GM03348 (cell line): ENCODE results near the gene GRK2.

ENCODE experiments used
- DNase-seq: peaks from one replicate; pipeline ENCODE4 v3.0.0; 2012; ENCODE audit warnings: low spot score

Gene GRK2

DNA sequence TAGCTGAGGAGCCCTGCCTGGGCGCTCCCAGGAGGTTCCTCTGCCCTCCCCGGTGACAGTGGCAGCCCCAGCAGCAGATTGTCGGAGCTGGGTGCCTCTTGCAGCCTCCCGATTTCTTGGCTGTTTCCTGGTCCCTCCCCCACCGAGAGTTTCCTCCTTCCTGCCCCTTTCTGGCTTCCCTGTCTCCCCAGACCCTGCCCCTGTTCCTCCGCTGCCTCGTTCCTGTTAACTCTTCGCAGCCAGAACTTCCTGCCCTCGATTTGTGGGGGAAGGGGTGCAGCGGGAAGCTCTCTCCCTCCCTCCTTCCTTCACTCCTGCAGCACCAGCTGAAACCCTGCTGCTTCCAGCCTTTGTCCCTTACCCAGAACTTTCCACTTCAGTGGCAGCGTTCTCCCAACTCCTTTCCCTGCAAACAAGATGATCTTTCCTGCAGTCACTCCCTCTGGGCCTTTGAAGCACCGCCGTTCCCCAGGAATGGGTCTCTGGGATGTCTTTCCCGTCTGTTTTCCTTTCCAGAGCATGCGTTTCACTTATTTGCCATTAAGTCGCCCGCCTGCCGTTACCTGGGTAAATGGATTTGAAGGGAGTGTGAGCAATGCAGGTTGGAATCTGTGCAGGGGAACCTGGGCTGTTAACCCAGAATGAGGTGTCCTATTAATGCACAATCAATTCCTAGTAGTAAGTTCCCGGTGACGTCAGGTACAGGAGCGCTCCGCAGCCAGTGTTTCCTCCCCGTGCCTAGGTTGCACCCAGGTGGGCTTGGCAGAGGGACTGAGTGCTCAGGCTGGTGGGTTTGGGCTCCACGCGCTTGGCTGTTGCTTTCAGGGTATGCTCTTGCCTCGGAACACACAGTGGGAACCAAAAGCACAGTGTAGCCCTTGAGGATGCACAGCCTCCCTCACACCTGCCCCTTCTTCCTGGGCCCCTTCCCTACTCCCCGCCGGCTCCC lies 4.3 kb downstream of the GRK2 start:
- DNase-seq: no peak

DNA sequence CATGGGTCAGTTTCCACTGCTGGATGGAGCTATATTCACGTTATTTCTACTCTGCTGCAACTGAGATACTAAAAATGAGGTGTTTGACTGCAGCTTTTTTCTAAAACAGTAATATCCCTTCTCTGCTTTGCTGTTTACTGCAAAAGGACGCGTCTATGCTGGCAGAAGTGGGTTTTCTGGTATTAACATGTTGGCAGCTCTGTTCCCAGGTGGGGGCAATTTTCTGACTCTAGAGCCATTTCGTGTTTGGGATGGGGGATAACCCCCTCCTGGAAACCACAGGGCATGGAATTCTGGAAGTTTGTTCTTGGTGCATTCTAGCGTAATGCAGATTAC lies 4.9 kb downstream of the GRK2 start:
- DNase-seq: no peak

DNA sequence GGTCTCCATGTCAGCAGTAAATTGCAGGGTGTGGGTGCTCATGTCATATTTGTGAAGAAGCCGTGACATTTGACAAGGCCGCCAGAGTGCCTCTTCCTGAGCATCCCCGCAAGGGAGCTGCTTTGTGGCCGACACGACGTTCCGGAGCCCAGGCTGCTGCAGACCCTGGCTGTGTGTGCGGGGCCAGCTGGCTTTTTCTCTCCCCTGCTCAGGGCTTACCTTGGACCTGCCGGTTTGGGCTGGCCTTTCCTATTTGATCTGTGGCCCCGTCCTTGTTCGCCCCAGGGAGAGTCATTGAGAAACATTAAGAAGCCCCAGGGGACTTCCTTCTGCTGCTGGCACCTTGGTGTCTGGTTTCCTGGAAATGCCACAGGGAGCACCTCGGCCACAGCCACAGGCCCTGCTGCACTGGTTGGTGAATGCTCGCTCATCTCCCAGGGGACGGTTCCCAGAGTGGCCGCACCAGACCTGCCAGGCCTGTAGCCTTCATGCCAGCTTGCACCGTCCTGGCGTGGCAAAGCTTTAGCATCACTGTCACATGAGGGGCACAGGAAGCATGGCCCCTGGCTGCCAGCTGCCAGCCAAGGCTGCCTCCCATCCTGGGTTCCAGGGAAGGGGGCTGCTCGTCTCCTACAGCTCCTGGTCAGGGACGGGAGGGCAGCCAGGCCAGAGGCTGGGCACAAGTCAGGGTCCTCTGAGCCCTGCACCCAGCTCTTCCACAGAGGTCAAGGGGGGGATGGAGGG lies 5.4 kb downstream of the GRK2 start:
- DNase-seq: no peak

DNA sequence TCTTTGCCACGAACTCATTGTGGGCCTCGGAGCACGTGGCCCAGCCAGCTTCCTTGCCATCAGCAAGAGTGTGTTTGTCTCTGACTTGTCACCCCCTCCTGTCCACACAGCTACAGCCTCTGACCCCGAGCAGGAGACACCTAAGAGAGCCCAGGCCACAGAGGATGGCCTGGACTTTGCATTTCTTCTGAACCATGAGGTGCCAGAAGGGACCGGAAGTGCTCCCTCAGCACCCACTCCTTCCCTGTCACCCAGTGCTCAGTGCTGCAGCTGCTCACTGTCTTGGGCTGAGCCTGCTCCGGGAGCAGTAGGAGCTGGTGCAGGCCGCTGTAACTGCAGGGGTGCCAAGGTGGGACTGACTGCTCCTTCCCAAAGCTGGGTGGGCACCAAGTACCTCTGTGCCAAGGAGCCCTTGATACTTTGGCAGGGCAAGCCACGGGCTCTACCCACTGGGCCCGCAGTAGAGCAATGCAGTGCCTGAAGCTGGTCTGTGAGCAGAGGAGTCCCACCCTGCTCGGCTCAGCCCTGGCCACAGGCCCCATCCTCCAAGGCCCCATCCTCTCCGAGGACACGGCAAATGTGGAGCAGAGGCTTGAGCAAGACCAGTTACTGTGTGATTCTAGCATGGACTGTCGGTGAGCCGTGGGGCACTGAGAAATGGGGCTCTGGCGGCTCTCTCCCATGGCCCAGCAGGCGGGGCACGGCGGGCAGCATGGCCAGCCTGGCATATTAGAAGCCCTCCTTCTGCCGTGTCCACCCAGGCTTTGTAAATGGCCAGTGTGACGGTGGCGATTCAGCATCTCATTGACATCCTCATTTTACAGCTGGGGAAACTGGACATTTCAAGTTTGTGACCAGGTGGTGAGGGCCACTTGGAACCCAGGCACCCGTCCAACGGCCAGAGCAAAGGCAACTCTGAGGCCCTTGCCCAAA lies 6.3 kb downstream of the GRK2 start:
- no peak for DNase-seq

DNA sequence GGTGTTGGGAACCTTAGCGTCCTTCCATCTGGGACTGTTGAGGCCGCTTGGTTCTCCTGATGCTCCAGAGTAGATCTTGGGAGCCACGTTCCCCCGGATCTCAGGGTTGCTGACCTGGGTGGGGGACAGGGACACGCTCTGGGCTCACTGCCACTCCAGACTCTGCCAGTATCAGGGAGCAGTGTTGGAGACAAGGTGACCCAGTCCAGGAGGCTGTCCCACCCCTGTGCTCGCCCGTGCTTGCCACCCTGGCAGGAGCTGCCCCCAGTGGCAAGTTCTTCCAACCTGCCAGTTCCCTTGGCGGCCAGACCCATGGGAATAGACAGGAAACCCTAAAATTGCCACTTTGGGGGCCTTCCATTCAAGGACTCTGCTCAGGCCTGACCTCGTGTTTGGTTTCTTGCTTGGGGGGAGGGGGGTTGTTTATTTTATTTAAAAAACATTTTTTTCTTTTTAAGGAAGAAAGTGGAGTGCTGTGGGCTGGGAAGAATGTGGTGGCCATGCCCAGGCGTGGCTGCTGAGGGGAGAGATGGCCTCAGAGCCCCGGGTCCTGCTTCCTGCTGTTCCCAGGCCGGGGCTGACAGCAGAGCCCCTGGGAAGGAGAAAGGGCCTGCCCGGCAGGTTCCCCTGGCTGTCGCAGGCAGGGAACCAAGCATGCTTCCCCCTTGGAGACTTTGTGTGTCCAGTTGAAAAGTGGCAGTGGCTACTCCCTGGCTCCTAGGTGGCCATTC lies 7.2 kb downstream of the GRK2 start:
- DNase-seq: no peak

DNA sequence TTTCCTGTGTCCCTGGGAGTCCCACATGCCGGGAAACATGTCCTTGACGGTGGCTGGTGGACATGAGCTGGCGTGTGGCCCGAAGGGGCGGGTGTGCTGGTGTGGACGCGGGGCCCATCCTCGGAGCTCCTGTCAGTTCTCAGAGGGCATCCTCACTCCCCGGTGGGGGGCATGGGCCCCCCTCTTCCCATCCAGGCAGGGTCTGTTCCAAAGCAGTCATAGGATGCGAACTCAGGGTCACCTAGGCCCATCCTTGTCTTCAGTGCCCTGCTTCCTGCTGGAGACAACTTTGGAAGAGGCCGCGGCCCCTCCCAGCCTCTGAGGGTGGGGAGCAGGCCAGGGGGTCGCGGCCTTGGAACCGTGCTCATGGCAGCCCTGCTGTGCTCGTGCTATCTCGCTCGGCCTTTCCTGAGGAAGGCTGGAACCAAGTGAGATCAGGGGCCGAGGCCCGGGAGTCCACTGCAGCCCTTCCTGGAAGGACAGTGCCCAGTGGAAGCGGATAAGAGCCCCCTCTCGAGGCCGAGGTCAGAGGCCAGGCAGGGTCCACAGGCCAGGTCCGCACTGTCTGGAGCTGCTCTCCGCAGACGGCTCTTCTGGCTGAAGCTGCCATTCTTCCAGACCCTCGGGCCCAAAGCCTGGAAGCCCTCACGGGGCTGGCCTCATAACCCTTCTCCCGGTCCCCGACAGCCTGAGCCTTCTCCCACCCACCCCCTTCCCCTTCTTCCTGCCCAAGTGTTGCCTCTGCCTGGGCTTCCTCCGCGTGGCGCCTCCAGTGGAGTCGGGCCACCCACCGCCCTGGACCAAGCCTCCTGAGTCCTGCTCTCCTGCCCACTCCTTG lies 8.7 kb downstream of the GRK2 start:
- no peak for DNase-seq

DNA sequence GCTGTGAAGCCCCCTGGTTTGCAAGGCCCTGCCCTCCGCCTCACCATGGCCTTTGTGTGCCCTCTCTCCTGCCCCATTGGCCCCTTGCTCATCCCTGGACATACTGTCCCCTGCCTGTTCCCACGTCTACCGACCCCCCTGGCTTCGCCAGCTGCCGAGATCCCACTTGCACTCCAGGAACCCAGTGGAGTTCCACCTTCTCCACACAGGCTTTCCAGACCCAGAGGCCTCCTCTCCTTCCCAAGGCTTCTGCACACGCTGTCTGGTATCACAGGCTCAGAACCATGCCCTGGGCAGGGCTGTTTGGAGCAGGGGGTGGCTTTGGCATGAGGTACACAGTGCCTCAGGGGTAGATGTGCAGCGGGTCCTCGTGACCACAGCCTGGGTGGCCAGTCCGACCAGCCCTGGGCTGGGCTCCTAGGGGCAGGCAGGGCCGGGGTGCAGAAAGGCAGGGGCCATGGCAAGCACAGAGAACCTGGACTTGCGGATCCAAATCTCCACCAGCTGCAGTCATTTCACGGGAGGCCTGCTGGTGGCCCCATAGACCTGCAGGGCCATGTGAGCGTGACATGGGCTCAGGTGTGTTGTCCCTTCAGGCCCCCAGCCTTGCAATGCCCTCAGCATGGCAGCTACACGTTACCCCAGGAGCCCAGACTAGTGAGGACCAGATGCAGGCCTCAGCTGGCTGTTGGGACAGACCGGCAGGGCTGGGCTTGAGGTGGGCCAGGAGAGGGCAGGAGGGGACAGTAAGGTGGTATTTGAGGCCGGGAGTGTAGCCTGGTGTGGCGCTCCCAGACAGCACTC lies 9.5 kb downstream of the GRK2 start:
- no peak for DNase-seq

DNA sequence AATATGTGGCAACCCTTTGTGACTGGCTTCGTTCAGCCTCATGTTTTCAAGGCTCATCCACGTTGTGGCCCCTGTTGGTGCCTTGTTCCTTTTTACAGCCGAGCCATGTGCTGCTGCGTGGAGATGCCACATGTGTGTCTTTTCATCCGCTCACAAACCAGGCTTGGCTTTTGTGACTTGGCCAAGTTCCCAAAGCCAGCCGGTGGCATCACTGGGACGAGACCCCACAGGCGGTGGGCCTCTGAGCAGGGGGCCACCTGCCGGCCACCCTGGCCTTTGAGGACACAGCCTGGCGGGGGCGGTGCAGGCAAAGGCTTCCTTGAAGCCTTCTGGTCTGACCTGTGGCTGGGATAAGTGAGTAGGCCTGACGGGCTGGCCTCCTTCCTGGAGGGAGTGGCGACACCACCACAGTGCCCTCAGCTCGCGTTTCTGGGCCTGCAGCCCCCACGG lies 10.5 kb downstream of the GRK2 start:
- peak; percentile 57 for DNase-seq

DNA sequence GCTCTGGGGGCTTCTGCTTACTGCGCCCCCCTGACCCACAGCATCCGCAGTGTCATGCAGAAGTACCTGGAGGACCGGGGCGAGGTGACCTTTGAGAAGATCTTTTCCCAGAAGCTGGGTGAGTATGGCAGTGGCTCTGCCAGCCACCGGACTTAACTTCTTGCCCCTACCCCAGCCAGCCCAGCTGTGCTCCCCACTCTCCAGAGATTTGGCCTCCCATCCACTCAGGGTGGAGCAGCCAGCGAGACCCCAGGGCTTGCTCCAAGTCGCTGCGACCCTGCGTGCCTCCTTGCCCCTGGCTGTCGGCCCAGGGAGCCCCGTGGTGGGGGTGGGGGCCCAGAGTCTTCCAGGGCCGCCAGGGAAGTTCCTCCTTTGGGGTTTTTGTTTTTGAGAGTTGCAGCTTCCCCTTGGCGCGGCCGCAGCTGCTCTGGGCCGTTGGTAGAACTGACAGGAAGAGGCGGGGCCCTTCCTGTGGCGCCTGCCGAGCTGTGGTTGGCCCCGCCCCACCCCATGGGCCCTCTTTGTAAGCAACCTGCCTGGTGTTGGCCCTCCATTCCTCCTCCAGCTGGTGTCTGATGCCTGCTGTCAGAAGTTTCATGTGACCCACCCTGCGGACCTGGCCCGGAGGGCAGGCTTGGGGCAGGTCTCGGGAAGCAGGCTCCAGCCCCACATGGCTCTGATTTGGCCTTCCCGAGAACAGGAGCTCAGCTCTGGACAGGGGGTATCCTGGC lies 11.1 kb downstream of the GRK2 start:
- DNase-seq: peak; percentile 92

DNA sequence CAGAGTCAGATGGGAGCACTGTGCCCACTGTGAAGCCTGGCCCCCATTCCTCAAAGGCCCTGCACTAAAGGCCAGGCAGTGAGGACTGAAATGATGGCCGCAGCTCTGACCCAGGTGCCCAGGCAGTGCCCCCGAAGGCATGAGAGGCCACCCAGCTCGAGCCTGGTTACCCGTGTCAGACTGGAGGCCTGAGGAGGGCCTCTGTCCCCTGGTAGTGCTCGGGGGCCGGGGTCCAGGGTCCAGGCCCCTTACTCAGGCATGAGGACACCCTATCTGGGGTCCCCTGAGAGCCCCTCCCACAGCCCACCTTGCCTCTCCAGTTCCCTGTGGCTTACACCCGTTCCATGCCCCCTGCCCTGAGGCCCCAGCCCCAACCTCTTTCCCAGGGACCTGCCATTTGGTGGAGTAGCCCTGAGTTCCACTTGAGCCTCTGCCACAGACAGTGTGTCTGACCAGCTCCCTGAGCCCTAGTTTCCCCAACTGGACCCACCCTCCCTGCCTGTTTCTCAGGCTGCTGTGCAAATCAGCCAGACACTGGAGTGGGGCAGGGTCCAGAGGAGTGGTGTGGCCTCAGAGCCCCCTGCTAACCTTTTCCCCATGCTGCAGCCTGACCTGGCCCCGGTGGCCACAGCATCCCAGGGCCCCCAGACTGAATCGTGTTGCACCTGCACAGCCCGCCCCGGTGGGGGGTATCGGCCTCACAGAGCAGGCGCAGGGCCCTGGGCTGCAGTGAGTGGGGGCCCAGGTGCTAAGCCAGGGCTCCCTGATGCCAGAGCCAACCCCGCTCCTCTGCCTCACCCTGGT lies 12.1 kb downstream of the GRK2 start:
- no peak for DNase-seq

DNA sequence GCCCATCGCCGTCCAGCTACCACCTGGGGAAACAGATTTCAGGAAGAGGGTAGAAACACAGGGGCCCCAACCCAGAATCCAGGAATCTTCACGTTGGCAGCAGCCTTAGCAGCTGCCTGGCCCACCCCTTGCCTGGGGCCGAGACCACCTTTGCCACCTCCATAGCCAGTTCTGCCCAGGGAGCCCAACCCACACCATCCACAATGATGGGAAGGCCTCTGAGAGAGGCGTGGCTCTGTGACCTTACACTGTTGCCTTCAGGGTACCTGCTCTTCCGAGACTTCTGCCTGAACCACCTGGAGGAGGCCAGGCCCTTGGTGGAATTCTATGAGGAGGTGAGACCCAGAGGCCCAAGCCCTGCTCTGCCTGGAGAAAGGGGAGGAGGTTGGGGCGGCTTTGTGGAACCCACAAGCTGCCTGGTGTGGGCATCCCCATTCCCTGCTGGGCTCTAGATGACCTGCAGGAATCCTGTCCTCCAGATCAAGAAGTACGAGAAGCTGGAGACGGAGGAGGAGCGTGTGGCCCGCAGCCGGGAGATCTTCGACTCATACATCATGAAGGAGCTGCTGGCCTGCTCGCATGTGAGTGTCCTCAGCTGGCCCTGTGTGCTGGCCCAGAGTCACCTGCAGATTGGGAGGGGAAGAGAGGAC lies 12.8 kb downstream of the GRK2 start:
- no peak for DNase-seq

DNA sequence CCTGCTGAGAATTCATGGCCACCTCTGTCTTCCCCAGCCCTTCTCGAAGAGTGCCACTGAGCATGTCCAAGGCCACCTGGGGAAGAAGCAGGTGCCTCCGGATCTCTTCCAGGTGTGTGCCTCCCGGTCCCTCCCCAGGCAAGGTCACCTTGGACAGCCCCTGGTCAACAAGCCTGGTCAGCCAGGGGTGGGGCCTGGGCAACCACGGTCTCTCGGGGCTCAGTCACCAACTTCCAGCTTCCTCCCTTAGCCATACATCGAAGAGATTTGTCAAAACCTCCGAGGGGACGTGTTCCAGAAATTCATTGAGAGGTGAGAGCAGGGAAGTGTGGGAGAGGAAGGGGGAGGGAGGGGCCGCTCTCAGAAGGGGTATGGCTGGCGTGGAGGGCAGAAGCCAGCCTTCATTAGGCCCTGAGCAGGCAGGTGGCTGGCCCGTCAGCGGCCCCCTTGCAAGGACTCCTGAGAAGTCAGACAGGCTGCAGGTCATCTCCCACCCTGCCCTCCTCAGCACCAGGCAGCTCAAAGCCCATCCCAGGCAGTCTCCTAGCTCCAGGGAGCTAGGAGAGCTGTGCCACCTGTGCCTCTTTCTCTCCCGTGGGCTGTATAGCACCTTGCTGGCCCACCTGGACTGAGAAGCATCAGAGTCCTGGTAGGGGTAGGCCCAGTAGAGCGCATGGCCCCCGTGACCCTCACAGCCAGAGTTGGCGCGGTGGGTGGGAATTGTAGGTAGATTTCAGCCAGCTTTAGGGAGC lies 13.5 kb downstream of the GRK2 start:
- DNase-seq: no peak

DNA sequence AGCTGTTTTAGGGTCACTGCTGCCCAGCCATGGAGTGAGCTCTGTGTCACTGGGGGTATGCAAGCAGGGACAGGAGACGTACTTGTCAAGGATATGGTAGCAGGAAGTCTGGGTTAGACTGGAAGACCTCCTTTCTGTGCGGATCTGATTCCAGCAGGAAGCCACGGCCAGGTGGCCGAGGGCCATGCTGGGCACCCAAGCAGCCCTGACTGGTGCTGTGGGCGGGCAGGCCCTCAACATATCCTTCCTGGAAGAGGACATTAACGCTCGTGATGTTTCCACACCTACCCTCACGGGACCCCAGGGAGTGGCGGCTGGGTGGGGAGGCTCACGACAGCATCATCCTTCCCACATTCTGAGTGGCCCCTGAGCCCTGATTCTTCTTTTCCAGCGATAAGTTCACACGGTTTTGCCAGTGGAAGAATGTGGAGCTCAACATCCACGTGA lies 14.1 kb downstream of the GRK2 start:
- DNase-seq: no peak

DNA sequence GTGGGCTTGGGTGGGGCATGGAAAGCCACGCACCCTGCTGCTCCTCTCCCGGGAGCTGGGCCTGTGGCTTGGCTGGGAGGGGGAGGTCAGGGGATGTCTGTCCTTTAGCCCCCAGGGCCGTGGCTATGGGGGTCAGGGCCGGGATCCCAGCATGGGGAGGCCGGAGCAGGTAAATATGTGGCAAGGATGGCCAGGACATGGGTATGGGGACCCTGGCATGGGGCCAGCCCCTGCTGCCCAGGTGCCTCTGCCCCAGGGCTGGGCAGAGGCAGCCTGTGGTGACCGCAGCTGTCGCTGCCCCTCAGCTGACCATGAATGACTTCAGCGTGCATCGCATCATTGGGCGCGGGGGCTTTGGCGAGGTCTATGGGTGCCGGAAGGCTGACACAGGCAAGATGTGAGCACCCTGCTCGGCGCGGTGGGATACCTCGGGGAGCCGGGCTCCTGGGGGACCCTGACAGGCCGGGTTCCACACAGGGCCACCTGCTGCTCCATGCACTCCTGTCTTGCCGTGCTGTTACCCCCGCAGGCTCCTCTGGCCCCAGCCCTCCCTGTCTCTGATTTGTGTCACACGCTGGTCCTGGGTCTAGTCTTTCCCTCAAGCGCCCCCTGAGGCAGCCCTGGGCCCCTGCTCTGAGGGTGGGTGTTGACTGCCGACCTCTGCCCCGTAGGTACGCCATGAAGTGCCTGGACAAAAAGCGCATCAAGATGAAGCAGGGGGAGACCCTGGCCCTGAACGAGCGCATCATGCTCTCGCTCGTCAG lies 14.7 kb downstream of the GRK2 start:
- DNase-seq: no peak

DNA sequence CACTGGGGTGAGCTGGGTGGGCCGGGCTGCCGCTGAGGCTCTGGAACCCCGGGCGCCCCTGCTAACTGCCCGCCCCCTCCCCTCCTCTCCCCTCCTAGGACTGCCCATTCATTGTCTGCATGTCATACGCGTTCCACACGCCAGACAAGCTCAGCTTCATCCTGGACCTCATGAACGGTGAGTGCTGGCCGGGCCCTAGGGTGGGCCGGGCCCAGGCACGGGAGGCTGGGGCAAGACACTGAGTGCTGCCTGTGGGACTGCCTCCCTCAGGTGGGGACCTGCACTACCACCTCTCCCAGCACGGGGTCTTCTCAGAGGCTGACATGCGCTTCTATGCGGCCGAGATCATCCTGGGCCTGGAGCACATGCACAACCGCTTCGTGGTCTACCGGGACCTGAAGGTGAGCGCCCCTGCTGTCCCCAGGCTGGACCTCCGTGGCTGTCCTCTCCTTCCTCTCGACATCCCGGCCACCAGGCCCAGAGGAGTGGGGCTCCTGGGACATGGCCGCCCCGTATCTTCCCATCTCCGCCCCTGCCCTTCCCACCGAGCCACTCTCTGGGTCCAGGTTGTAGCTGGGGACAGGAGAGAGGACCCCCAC lies 15.4 kb downstream of the GRK2 start:
- no peak for DNase-seq
